GM21390 (cell line): ENCODE data around the gene ISYNA1.

Experiments used
- ATAC-seq: cut with Tn5 transposase; IDR thresholded peaks from one replicate; pipeline ENCODE4 v1.9.1; 2021; ENCODE audit not compliant: unreplicated experiment

Gene ISYNA1

GRCh38 chr19:18433015-18433691 lies 4.8 kb downstream of the ISYNA1 start:
- no peak for ATAC-seq

DNA sequence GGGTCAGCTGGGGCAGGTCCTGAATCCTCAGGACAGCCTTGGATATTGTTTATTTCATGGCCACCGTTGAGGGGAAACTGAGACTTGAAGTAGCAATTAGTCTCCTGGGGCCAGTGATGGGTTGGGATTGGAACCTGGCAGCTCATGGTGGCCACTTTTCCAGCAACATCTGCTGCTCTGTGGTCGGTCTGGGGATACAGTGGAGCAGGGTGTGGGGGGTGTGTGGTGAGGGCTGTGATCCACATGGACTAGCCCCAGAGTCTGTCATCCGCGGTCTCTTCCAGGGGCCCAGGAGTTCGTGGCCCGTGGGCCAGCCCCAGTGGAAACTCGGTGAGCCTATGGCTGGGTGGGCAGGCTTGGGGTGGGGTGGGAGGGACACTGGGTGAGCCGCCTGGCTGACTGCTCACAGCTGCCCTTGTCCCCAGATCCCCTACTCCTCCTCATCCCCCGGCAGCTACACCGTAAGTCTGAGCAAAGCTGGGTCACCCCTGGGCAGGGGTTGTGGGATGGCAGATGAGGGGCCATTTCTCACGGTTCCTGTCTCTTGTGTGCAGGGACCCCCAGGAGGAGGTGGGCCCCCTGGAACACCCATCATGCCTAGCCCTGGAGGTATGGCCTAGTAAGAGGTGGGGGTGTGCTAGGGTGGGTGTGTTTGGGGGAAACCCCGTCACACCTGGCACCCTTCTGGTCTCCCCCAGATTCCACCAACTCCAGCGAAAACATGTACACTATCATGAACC lies 5.5 kb downstream of the ISYNA1 start:
- ATAC-seq, result no peak

DNA sequence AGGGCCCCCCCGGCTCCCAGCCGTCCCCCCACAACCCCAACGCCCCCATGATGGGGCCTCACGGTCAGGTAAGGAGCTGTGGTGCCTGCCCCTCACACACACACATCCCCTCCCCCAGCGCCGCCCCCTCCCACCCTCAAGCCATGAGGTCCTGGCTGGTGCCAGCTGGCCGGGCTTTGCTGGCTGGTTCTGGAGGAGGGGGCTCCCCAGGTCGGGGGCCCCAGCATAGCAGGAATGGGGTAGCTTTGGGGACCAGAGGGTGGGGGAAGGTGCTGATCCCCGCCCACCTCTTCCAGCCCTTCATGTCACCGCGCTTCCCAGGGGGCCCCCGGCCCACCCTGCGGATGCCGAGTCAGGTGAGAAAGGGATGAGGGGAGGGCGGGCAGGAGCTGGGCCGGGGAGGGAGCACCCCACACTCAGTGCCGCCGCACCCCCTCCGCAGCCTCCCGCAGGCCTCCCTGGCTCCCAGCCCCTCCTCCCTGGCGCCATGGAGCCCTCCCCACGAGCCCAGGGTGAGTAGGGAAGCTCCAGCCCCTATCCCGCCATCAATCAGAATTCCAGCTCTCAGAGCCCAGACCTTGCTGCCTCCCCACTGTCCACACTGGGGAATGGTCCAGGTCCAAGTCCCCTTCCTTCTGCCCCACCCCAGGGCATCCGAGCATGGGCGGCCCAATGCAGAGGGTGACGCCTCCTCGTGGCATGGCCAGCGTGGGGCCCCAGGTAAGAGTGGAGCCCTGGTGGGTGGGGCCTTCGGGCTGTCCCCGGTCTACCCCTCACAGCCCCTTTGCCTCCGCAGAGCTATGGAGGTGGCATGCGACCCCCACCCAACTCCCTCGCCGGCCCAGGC lies 6.4 kb downstream of the ISYNA1 start:
- ATAC-seq, result no peak

GRCh38 chr19:18430417-18431144 lies 7.4 kb downstream of the ISYNA1 start:
- ATAC-seq, result no peak

- no peak for ATAC-seq
These were observed 8.1 kb downstream of the ISYNA1 start for GRCh38 chr19:18429717-18430416.

GRCh38 chr19:18428787-18429674 lies 8.9 kb downstream of the ISYNA1 start:
- ATAC-seq, result peak; percentile 58

GRCh38 chr19:18428173-18428786 lies 9.7 kb downstream of the ISYNA1 start:
- ATAC-seq, result no peak

DNA sequence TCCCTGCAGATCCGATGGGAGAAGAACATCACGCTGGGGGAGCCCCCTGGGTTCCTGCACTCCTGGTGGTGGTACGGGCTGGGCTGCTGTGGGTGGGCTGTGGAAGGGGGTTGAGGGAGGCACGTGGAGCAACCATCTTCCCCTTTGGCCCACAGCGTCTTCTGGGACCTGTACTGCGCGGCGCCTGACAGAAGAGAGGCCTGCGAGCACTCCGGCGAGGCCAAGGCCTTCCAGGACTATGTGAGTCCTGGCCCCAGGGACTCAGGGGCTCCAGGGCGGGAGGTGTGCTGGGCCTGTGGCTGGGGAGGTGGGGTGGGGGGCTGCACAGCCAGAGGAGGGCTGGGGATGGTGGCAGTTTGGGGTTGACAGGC lies 10.2 kb downstream of the ISYNA1 start:
- ATAC-seq, result no peak

DNA sequence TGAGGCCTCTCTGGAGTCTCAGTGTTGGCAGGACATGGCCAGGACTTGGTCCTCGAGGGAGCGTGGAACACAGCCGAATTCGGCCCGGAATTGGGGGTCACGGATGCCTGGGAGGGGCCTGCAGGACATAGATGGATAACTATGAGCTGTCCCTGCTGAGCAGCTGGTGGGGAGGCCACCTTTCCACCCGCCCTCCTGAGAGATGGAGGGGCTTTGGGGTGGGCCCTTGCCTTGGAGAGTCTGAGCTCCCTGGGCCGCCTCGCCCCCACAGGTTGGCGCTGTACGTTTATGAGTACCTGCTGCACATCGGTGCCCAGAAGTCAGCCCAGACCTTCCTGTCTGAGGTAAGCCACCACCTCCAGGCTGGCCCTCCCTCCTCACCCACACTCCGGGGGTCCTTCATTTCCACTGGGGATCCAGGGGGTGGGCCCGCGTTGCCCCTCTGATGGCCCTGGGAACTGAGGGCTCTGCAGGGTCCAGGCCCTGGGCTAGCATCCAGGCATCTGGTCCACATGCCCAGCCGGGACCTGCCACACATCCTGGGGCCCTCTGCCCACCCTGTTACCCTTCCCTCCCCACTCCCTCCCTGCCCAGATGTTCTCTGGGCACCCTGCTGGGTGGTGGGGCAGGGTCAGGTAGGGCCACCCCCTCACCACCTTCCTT lies 10.7 kb downstream of the ISYNA1 start:
- no peak for ATAC-seq

DNA sequence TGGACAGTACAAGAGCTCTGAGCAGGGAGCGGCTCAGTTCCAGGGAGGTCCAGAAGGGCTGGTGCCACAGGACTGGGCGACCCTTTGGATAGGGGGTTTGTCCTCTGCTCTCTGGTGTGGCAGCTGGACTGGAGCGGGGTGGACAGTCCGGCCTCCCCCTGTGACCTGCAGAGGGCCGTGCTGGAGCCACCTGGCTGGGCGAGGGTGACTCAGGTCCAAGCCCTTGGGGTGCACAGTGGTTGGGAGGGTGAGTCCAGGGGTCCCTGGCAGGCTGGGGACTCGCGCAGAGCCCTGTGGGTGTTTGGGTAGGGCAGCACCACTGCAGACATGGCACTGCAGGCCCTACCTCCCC lies 11.5 kb downstream of the ISYNA1 start:
- no peak for ATAC-seq

DNA sequence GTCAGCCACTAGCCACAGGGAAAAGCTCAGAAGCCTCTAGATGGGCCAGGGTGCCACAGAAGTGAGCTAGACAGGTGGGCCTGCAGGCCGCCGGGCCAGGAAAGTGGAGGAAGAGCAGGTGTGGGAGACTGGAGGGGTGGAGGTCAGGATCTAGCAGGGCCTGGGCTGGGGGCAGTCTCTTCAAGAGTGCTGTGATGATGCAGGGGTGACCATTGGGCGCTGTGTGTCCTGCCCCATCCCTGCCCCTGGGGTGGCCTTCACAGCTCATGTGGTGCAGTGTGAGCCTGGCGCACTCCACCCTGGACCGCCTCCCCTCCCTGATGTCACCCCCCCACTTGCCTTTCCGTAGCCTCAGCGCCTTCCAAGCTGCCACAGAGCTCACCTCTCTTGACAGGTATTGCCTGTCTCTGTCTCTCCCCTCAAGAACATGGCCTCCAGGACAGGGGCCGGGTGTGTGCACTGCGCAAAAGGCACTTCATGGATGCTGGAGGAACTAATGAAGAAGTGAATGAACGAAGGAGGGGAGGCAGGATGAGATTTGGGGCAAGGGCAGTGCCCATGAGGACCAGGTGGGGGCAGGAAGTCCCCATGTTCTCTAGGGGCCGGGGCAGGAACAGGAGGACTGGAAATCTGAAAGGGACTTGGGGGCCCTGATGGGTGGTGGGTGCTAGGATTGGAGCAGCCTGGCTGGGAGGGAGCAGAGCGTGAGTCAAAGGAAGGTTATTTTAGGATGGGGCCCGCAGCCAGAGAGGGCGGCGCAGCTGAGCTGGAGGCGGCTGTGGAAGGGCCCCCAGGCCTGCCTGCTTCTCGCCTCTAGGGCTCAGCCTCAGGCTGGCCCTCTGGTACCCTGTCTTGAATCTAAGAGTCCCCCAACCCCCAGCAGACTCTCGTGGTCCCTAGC lies 12.2 kb downstream of the ISYNA1 start:
- ATAC-seq, result no peak

DNA sequence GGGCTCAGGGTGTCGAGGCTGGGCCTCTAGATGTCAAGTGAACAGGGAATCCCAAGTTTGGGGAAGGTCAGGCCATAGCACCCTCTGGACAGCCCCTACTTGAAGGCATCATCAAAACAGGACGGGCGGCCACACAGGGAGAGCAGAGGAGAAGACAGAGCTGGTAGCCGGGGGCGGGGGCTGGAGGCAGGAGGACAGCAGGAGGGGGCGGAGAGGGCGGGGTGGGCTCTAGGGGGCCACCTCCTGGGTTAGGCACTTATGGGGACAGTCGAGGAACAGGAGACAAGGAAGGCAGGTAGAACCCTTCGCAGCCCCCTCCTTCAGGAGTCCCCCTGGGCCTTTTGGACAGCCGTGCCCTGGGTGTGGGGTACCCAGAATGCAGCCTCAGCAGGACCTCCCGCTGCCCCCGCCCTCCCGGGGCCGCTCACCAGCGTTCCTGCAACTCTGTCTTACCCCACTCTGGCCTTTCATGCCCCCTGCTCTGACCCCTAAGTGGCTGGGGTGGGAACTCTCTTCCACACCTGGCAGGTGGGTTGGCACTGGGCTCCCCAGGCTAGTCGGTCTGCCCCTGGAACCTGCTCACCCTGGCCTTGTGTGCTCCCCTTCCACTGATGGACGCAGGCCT lies 12.9 kb downstream of the ISYNA1 start:
- no peak for ATAC-seq

GRCh38 chr19:18424122-18424889 lies 13.6 kb downstream of the ISYNA1 start:
- ATAC-seq, result no peak

GRCh38 chr19:18423258-18424020 lies 14.5 kb downstream of the ISYNA1 start:
- no peak for ATAC-seq

DNA sequence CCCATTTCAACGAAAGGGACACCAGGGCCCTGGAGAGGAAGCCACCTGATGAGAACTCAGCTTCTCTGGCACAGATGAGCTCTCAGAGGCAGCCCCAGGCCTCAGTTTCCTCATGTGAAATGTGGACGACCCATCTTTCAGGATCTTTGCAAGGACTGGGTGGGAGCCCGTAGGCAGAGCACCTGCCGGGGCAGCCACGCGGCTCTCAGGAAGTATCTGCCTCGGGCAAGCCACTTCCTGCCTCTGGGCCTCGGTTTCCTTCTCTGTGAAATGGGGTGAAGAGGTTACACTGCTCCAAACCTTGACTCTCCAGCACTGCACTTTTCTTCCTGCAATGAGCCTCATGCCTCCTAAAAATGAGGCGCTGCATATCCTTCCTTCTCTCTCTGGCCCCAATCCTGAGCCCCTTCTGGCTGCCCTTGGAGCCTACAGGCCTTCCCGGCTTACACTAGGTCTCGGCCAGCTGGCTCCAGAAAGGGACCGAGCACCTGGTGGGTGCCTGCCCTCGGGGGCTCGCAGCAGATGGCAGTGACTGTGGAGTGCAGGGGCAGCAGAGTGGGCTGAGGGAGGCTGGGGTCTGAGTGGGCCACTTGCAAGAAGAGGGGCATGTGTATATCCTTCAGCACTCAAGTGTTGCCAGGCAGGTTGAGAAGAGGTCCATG lies 15.3 kb downstream of the ISYNA1 start:
- ATAC-seq, result no peak
